Endothelial cell of hepatic sinusoid (primary cell): Measurements from ENCODE around the gene AGAP2.

Source experiments
- in situ Hi-C: cut with HindIII; loops from 2 replicates; pipeline ENCODE4 v1.10.0; 2017; ENCODE audit warnings: low sequenced_read_pairs

The AGAP2 gene

DNA sequence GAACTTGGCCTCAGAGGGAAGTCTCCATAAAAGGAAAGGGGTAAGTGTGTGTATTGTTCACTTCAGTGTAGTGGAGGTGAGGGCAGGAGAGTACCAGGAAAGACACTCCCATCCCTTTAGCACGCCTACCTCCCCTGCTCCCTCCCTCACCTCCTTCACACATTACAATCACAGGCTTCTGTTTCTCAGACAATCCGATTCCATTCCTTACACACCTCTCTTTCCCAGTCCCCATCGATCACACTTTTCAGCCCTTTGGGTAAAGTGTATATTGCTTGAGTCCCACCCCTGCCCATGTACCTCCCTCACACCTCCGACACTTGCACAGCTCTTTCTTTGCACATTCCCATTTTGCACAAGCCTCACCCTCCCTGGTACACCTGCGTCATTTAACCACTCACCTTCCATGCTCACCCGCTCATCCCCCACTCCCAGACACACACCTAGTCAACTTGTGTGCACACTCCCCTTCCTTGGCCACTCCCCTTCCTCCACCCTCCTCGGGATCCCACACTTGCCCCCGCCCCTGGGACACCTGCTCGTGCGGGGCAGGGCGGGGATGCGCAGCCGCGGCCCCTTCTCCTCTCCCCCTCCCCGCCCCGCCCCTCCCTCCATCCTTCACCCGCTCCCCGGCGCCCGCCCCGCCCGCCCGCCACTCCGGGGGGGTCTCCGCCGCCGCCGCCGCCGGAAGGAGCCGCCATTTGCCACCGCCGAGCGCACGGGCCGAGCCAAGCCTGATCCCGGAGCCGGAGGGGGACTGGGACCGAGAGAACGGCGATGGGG, 16.1 kb upstream of the AGAP2 start, which contains the start of gene MARCHF9:
MARCHF9 (plus strand) TSS at position 693 of the 783 bp plus-strand sequence. CDS start 426 bp downstream, outside the sequence.
- in situ Hi-C loops = no loop called here

DNA sequence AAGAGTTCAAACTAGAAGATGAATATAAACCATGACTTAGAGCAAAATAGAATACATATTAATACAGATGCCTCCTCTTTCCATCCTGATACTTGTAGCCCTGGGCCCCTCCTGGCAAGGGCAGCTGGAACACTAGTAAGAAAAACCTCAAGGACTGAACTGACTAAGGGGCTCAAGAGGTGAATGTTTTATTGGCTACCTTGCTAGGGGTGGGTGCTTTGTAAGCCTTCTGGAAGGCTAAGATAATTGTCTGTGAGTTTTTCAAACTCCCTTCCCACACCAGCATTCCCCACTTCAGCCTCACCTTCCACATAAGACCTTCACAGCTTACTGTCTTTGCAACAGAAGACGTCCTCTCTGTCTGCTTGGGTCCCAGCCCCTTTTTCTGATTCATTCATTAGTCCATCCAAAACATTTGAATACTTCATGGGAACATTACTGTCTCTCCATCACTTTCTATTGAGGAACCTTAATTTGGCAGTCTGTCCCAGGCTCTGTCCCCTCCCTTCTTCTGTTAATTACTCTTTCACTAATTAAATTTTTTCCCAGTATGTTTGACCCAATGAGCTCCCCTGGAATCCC, 15.3 kb upstream of the AGAP2 start:
- in situ Hi-C loops = no loop called here

DNA sequence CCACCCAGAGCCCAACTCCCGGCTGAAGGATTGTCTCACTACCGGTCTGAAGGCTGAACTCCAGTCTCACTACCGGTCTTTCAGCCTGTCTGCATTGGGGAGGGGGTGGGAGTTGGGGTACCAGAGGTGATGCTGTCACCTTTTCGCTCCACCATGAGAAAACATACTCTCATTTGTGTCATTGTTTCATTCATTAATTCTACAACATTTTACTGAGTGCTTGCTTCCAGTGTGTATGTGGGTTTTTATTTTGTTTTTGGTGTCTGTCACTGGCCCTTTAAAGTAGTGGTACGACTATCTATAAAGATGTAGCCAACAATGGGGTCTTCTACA, 14.1 kb upstream of the AGAP2 start:
- in situ Hi-C loops = no loop called here

DNA sequence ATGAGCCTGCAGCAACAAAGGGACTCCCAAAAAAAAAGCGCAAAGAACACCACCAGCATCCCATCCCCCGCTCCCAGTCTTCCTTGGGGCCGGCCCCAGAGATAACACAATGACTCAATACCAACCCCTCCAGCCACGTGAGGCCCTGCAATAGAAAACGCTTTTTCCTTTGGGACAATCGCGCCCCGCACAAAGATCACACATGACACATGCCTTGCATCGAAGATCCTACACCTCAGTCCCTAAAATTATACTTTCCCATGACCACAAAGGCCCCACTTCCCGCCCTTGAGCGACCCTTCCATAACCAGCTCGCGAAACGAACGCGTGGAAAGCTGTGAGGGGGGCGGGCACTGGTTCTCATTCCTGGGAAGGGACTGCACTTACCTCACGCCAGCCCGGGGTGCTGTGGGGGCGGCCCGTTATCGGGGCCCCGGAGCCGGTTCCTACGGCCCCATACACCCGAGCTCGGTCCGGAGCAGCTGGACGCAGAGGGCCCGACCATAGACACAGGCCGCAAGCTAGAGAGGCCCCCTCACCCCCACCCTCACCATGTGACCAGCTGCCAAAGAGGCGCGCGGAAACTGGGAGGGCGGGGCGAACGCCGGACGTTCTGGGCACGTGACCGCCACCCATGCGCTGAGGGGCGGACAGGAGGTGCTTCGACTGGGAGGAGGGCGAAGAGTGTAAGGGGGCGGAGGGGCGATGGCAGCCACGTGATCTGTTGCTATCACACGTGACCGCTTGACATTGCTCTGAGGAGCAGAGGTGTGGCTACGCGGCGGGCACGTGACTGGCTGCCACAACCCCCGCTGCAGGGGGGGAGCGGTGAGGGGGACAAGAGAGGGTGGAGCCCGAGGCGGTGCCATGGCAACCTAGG, 13.5 kb upstream of the AGAP2 start, which contains the start of gene CDK4:
CDK4 (minus strand) TSS at position 523 of the 880 bp plus-strand sequence. CDS start 593 bp downstream, outside the sequence.
- in situ Hi-C loops = no loop called here

DNA sequence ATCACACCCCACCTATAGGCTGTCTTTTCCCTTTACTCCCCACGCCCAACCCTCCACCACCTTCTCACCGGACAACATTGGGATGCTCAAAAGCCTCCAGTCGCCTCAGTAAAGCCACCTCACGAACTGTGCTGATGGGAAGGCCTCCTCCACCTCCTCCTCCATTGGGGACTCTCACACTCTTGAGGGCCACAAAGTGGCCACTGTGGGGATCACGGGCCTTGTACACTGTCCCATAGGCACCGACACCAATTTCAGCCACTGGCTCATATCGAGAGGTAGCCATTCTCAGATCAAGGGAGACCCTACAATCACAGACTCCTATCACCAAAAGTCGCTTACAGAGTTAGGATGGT, 12.9 kb upstream of the AGAP2 start:
- in situ Hi-C loops = no loop called here

DNA sequence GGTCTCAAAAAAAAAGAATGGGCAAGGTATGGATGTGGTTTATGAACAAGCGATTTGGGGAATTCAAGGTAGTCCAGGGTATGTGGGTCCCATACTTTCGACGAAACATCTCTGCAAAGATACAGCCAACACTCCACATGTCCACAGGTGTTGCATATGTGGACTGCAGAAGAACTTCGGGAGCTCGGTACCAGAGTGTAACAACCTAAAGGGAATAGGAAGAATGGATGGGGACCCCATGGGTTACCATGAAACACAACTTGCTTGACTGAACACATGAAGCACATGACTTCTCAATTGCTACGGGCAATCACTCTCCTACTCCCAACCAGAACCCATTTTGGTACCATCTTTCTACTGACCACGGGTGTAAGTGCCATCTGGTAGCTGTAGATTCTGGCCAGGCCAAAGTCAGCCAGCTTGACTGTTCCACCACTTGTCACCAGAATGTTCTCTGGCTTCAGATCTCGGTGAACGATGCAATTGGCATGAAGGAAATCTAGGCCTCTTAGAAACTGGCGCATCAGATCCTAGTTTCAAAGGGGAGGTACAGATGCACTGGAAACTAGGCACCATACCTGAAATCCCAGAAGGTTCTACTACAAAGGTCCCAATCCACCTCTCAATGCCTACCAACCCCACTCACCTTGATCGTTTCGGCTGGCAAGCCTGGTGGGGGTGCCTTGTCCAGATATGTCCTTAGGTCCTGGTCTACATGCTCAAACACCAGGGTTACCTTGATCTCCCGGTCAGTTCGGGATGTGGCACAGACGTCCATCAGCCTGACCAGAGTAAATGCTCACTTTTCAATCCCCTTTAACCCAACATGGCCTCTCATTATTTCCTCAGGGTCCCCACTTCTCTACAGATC, 12.3 kb upstream of the AGAP2 start:
- in situ Hi-C loops = no loop called here

DNA sequence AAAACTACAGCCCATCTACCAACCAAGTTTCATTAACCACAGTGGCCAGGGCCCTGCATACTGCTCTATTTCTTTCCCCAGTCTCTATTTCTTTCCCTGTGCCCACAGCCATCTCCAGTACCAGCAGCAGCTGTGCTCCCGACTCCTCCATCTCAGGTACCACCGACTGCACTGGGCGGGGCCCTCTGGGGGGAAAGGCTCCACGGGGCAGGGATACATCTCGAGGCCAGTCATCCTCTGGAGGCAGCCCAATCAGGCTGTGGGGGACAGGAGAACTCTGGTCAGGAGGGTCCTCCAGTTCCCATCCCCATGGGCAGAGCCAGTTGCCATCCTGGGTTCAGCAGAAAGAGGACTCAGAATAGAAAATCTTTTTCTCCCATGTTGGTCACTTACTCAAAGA, 10.5 kb upstream of the AGAP2 start:
- in situ Hi-C loops = loop anchor here (5.0 kb wide), 2 partner anchors 38 to 47 kb away; no protein-coding TSS in a partner anchor

DNA sequence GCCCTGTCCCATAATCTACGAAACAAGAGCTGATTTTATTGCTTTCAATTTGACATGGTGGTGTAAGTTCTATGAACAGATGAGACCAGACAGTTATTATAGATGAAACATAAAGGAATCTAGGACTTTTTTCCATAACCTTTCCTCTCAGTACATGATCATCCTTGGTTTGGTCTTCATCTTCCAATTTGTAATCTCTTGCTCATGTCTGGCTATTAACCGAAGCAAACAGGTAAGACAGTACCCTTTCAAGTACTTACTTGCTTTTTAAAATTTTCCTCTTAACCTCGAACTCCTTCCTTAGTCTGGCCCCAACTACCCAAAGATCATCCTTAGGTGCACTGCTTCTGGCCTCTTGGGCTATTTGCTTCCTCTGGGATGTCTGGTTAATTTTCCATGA, 7.5 kb upstream of the AGAP2 start:
- in situ Hi-C loops = loop anchor here (5.0 kb wide), 2 partner anchors 41 to 44 kb away; no protein-coding TSS in a partner anchor

DNA sequence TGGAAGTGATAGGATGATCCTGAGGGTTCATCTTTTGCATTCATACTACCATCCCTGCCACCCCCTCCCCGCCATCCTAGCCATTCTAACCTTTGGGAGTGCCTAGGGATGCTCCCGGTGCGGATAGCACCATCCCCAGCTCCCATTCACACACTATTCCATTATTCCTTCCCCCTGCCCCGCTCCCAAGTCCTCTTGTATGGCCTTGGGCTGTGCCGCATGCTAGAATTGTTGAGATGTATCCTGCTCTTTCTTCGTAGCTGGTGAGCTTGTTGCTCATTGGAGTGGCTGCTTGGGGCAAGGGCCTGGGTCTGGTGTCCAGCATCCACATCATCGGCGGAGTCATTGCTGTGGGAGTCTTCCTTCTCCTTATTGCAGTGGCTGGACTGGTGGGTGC, 6.9 kb upstream of the AGAP2 start:
- in situ Hi-C loops = loop anchor here (5.0 kb wide), 2 partner anchors 42 to 43 kb away; no protein-coding TSS in a partner anchor

DNA sequence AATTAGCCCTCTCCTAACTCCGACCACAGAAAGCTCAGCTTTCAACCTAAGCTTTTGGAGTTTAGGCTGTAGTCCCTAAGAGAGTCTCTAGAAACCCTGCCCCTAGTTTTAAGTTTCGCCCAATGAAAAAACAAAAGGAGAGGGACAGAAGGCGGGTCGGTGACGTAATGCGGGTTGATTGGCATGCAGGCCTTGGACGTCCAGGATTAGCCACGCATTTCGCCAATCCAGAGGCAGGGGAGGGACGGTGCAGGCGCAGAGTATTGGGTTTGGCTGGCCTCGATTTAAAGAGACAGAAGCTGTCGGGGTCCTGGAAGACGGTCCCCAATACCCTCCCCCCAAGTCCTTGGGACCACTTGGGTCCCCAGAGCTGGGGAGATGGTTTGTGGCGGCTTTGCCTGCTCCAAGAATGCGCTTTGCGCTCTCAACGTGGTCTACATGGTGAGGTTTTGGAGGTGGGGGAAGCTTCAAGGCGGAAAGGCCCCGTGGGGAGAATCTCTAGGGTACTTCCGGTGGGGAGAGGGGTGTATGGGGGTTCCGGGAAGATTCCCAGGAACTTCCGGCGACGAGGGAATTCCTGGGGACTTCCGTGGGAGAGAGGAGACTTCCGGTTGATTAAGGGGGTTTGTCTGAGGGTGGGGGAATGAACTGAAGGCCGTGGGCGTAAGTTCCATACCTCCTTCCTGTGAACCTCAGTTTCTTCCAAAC, 6.4 kb upstream of the AGAP2 start, which contains the start of gene TSPAN31:
TSPAN31 (plus strand) TSS at position 263 of the 708 bp plus-strand sequence; CDS start at position 379, 116 bp downstream.
- in situ Hi-C loops = loop anchor here (5.0 kb wide), 2 partner anchors 42 to 43 kb away; no protein-coding TSS in a partner anchor

DNA sequence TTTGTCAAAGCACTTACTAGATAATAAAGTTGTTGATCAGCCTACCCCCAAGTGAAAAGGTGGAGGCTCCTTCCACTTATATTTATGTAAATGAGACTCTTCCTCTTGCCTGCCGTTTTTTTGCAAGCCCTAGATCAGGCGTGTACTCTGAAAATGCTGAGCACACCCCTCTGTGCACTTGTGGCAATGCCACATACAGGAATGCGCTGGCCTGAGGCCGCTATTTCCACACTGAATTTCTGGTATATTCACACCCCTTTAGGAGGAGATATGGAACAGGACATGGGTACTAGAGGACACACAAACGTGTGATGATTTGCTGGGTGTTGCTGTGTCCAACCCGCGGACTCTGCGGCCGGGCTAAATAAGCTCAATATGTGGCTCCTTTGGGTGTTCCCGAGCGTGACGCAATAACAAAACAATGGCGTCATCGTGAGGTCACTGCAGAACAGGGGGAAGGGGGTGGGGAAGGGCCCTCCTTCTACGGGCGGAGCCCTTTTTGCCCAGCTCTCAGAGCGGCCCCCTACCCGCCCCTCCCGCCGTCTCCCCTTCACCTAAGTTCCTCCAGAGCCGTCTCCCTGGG, 5.7 kb upstream of the AGAP2 start:
- in situ Hi-C loops = no loop called here

DNA sequence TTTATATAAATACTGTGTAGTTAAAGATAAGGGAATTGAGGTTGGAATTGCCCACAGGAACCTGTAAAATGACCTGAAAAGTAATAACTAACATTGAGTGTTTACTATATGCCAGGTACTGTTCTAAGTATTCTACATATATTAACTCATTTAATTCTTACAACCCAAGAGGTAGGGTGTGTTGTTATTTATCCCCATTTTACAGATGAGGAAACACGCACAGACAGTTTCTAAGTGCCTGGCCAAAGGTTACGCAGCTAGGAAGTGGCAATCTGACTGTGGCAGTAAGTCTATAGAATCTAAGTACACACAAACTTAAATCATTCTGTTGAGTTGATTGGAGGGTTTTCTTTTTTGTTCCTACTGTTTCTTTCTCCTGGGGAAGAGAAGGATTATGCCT, 5.2 kb upstream of the AGAP2 start:
- in situ Hi-C loops = no loop called here

DNA sequence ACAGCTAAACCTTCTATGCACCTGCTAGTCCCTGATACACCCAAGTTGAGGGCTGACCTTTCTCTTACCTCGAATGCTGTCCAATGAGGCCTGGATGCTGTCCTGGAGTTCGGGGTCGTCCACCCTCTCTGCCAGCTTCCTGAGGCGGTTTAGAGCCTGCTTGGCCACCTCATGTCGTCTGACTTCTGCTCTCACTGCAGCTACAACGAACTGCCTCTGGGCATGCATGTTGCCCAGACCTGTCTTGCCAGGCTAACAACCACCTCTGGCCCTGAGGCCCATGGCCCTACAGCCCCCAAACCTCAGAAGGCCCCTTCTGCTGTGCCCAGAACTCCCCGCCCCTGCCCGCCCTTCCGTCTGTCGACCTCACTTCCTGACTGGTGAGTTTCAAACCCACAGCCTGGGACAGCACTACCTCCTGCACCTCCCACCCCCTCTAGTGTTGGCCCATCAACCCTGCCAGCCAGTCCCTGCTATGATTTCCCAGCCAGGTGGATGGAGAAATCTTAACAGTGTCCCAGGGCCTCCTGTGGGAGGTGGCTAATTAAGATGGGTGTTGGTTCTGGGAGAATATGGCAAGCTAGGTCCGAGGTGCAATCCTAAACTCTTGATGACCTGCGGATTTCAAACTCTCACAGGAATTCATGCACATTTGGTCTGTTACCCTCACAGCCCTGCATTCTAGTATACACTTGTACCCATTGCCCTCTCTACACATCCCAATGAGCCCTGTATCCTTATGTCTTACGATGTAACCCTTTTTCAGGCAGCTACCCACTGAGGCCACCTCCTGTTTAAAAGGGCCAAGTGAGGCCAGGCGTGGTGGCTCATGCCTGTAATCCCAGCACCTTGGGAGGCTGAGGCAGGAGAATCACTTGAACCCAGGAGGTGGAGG, 3.5 kb upstream of the AGAP2 start:
- in situ Hi-C loops = no loop called here

DNA sequence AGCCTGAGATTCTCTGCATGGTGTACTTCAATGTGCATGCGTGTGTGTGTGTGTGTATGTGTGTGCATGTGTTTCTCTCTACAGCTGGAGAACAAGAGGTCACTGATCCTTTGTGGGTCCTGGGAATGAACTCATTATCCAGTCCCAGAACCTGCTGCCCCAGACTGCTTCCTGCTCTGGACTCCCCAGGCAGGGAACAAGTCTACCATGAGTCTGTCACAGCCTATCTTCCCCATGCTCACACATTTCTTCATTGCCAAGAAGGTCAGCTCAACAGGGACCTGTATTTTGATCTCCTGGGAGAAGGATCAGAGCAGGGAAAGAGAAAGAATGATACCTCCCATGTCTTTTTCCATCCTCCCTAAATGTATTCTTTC, 2.9 kb upstream of the AGAP2 start:
- in situ Hi-C loops = no loop called here

DNA sequence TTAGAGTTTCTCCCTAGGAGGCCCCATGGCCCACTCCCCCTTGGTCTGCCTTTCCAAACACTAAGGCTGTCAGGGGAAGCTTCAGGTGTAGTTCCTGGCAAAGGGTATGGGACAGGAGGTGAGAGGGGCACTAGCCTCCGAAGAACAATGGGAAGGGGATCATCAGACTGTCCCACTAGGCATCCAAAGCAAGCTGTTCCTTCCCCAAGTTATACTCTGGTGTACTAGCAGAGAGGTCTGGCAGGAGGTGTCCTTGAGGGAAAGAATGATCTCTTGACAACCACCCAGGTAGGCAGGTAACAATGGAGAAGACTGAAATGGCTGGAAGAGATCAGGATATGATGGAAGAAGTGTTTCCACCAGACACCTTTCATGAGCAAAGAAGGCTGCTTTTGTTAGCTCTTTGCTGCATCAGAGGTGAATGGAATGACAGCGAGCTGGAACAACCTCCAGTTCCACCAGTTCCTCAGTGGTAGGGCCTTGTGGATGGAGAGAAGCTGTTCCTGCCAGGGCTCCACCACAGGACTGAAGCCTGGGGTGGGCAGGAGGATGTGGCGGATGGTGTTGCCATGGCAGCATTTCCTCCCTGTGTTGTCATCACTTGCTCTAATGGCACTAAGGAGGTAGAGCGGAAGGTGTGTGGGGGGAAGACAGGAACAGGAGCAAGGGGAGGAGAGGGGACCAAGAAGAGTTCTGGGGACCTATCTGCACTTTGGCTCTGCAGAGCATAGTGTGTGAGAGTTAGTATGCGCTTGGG, 2.3 kb upstream of the AGAP2 start:
- in situ Hi-C loops = no loop called here

DNA sequence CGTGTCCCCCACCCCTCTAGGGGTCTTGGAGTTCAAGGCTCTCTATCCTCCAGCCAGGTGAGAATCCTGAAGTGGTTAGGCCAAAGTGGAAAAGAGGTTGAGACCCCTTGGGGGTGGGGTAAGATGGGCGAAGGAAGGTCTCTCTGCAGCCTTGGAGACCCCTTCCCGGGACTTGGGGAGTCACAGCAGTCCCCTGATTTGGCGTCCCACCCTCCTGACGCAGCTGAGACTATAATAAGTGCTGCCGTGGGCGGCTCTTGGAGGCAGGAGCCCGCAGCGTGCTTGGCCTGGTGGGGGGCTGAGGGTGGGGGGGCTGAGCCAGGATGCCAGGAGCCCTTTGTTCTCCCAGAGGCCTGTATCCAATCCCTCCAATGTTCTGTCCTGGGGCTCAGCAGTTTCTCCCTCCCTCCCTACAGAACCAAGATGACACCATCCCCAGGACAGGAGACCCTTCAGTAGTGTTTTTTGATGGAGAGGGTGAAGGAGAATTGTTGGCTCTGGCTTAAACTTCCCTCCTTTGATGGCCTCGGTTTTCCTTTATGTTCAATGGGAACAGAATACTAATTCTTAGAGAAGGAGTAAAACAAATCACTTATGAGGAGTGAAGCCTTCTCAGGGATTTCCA, 1.5 kb upstream of the AGAP2 start:
- in situ Hi-C loops = no loop called here

DNA sequence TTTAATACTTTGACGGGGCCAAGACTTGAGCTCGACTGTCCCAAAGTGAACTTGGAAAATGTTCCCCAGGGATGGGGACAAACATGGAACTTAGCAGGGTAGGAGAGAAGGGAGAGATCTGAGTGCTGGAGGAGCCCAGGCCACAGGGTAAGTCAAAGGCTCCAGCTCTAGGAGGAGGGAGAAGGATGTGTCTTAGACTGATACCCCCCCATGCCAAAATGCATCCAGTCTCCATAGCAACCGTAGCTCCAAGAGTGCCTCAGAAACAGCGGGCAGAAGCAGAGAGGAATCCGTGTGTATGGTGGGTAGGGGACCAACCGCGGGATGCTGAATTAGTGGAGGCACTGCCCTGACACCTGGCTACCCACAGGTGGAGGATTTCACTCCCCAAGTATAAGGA, 845 bp upstream of the AGAP2 start:
- in situ Hi-C loops = no loop called here
